Fibroblast of skin of scalp (primary cell): Measurements from ENCODE around the gene ZYG11A. TPM values are rescaled to one million over a fixed set of nuclear protein-coding genes. Genes with fewer than 3 reads are reported as not detected.
"Not testable (repeated sequence)": the region's sequence is repeated elsewhere in the genome, so short reads cannot be mapped to it uniquely, and the experiment has no call there.

Source experiments
- DNase-seq: peaks from one replicate; pipeline ENCODE4 v3.0.0-alpha.2; 2013
- polyA plus RNA-seq, 2 experiments: library from polyadenylated mRNA; unstranded; fragments of 120-200 nt; gene quantifications; one replicate each; pipeline ENCODE4 v1.2.1, GENCODE V29; 2013; ENCODE audit not compliant: insufficient read length in 2 of 2

ZYG11A gene
- 0.29 TPM for polyA plus RNA-seq (2013, experiment 1 of 2; ENCODE audit: insufficient read length)
- 0.21 TPM for polyA plus RNA-seq (2013, experiment 2 of 2; ENCODE audit: insufficient read length)

DNA sequence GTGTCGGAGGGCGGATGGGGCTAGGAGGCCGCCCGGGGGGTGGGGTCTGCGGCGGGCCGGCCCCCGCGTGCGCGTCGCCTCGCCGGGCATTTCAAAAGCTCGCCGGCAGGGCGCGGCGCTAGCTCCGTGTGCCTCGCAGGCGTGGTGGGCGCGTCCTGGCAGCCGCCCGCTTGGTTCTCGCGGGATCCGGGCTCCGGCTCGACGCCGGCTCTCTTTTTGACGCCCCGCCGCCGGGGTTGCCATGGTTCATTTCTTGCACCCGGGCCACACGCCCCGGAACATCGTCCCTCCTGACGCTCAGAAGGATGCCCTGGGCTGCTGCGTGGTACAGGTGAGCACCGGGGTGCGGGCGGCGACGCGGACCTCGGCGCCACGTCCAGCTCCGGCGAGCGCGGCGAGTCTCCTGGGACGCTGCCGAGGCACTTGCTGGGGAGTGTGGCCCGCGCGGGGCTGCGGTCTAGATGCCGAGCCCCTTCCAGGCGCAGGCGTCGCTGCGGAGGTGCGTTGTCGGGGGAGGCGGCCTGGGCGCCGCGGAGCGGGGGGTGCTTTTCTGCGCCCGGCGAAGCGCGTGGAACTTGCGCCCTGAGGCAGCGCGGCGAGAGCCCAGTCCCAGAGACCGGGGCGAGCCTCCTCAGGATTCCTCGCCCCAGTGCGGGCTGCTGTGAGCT lies at the start of gene ZYG11A:
TSS of gene ZYG11A (plus strand) at position 118 of the 668 bp plus-strand sequence. CDS start at position 242, 124 bp downstream.
- peak; percentile 76 for DNase-seq

GRCh38 chr1:52793717-52794116 lies 48.8 kb upstream of the ZYG11A start:
- not testable (repeated sequence) for DNase-seq

DNA sequence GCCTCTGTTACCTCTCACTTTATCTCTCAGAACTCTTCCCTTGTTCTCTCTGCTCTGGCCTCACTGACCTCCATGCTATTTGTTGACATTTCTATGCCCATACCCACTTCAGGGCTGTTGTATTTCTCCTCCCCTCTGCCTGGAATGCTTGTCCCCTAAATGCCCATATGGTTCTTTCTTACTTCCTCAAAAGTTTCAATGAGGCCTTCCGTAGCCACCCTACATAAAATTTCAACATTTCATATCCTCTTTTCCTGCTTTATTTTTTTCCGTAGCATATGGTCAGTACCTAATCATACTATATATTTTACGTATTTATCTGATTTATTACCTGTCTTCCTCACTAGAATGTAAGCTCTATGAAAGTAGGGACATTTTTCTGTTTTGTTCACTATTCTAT lies 47.1 kb upstream of the ZYG11A start:
- DNase-seq: no peak

DNA sequence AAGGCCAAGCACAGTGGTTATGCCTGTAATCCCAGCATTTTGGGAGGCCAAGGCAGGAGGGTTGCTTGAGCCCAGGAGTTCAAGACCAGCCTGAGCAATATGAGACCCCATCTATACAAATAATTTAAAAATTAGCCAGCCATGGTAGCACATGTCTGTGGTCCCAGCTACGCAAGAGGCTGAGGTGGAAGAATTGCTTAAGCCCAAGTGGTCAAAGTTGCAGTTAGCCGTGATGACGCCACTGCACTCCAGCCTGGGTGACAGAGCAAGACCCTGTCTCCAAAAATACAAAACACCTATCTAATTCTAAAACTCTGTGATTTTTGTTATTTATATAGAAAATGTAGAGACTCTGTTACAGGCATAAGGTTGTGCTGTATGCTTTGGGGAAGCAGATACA lies 44.2 kb upstream of the ZYG11A start:
- no peak for DNase-seq

- no peak for DNase-seq
These were observed 41.5 kb upstream of the ZYG11A start for GRCh38 chr1:52801011-52801410.

- not testable (repeated sequence) for DNase-seq
These were observed 38.5 kb upstream of the ZYG11A start for GRCh38 chr1:52804083-52804482.

DNA sequence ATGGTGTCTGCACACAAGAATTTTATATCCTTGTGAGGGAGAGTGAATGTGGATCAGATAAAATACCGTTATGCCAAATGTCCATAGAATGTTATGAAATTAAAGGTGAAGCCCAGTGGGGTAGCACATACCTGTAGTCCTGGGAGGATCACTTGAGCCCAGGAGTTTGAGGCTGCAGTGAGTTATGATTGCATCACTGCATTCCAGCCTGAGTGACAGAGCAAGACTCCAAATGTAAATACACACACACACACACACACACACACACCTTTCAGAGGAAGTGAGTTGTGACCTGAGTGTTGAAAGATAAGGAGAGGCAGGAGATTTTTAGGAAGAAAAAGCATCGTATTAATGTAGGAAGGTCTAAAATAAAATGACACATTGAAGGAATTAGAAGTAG lies 28.1 kb upstream of the ZYG11A start:
- DNase-seq: peak; percentile 4

- not testable (repeated sequence) for DNase-seq
These were observed 21.7 kb upstream of the ZYG11A start for GRCh38 chr1:52820830-52821229.

DNA sequence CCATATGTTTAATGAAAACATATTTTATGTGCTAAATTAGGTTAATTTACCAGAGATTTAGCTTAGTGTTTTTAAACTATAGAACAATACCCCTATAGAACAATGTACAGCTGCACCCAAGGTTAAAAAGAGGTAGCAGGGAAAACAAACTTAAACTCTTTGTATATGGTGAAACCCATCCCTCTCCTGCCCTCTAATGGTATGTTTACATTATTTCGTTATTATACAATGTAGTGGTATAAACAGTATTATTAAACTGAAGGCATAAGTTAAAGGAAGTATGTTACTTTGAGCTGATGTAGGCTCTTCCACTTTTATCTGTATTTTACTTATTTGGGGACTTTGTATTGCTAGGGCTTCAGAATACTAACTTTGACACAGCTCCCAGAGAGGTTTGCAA lies 16.7 kb upstream of the ZYG11A start:
- peak; percentile 7 for DNase-seq

DNA sequence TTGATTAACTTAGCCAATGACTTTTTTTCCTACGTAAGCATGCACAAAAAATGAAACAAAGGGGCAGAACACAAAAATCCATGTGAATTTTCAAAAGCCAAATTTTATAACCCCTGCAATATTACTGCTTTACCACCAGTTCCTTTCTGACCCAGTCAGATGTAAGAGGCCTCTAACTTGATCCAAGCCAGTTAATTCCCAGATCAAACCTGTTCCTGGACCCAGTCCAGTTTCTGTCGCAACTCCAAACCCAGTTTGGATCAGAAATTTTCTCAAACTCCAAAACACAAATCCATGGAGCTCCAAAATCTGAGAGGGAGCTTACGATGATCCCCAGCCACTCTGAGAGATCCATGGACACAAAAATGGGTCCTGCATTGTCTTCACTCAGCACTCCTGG lies 7.8 kb upstream of the ZYG11A start:
- no peak for DNase-seq

DNA sequence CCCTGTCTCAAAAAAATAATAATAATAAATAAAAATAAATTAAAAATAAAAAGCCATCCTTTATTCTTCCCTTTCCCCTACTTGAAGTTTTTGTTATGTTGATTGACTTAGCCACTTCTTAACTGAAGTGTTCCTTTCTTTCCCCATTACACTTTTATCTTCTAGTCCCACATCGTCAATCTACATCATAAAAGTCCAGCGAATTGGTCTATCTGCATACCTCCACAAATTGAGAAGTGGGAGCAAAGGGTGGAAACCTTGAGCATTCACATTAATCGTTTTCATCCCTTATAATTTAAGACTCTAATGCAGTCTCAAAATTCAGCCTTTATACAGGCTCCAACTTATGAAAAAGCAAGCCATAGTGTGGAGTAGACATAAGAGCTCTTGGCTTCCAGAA lies 6.5 kb upstream of the ZYG11A start:
- DNase-seq: no peak

DNA sequence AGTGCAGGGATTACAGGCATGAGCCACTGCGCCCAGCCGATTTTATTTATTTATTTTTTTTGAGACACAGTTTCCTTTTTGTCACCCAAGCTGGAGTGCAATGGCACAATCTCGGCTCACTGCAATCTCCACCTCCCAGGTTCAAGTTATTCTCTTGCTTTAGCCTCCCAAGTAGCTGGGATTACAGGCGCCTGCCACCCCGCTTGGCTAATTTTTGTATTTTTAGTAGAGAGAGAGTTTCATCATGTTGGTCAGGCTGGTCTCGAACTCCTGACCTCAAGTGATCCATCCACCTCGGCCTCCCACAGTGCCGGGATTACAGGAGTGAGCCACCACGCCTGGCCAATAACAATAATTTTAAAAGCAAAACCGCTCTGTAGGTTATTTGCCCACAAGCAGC lies 3.4 kb upstream of the ZYG11A start:
- DNase-seq: not testable (repeated sequence)

- DNase-seq: not testable (repeated sequence)
These were observed 2.6 kb downstream of the ZYG11A start for GRCh38 chr1:52845119-52845518.

GRCh38 chr1:52848423-52848822 lies 5.9 kb downstream of the ZYG11A start:
- DNase-seq: no peak

- DNase-seq: no peak
These were observed 8.4 kb downstream of the ZYG11A start for GRCh38 chr1:52850951-52851350.

GRCh38 chr1:52852854-52853253 lies 10.3 kb downstream of the ZYG11A start:
- DNase-seq: no peak

DNA sequence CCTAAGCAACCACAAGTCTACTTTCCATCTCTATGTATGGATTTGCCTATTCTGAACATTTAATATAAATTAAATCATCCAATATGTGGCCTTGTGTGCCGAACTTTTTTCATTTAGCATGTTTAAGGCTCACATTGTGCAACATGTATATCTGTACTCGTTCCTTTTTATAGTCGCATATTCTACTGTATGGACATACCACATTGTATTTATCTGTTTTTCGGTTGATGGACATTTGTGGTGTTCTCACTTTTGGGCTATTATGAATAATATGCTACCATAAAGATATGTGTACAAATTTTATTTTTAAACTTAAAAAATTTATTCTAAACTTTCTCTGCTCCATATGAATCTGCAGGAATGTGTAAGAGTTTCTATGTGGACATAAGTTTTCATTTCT lies 13.0 kb downstream of the ZYG11A start:
- no peak for DNase-seq

GRCh38 chr1:52856026-52856425 lies 13.5 kb downstream of the ZYG11A start:
- no peak for DNase-seq

GRCh38 chr1:52857443-52857842 lies 14.9 kb downstream of the ZYG11A start:
- DNase-seq: no peak

- no peak for DNase-seq
These were observed 20.3 kb downstream of the ZYG11A start for GRCh38 chr1:52862666-52863458.

DNA sequence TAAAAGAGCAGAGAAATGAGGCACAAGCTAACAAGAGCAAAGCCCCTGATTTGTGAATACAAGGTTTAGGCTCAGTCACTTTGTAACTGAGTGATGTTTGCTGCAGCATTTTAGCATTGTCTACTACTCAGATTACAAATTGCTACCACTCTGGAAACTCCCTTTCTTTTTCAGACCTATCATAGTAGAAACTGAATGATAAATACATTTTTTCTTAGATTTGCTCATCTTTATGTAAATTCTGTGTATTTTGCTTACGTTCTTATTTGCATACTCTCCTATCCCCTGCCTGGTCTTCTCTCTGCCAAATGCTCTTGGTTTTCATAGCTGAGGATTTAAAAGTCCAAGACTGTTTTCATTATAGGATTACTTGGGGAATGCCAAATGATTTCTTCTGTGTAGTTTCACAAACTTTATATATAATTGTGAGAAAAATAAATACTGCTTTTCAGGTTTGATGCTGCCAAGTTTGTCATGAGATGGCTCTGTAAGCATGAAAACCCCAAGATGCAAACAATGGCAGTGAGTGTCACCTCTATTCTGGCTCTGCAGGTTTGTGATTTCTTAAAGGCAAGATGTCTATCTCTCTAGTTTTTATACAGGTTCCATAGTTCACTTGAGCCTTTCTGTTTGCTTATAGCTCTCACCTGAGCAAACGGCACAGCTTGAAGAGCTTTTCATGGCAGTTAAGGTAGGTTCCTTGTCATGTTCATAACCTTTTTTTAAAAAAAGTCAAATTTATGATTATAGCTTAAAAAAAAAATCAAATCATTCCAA lies 24.7 kb downstream of the ZYG11A start:
- no peak for DNase-seq

DNA sequence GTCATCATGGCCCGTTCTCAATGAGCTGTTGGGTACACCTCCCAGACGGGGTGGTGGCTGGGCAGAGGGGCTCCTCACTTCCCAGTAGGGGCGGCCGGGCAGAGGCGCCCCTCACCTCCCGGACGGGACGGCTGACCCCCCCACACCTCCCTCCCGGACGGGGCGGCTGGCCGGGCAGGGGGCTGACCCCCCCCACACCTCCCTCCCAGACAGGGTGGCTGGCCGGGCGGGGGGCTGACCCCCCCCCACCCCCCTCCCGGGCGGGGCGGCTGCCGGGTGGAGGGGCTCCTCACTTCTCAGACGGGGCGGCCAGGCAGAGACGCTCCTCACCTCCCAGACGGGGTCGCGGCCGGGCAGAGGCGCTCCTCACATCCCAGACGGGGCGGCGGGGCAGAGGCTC lies 27.2 kb downstream of the ZYG11A start:
- DNase-seq: not testable (repeated sequence)

DNA sequence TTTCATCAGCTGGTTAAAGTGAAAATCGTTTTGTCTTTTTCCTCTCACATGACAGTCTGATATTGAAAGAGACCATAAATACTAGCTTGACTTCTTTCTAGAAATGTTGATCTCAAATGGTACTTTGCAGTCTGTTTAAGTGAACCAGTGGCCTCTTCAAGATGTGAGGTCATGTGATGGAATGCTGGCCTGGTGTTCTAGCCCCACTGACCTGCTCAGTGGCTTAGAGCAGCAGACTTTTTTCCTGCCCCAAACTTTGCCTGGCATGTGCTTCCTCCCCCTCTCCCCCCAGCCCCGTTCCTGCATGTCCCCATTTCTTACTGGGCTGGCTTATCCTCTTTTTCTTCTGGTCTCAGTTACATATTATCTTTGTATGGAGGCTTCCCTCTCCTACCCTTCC lies 34.3 kb downstream of the ZYG11A start:
- no peak for DNase-seq
